ENCODE data around the gene RASL10B.

DNA sequence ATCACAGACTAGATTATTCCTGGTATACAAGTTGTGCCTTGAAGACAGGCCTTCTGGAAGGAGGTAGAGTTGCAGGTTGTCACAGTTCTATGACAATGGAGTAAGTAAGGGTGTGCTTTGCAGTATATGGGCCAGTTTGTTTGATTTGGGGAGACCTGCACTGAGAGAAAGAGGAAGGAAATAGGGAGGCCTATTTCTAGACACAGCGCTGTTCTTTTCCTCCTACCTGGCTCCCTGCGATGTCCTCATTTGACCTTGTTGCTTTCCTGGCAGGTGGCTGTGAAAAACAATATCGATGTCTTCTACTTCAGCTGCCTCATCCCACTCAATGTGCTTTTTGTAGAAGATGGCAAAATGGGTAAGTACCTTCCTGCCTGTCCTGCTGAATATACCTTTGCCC lies 22.5 kb upstream of the RASL10B start:
- TF ChIP-seq, protein P1, sequence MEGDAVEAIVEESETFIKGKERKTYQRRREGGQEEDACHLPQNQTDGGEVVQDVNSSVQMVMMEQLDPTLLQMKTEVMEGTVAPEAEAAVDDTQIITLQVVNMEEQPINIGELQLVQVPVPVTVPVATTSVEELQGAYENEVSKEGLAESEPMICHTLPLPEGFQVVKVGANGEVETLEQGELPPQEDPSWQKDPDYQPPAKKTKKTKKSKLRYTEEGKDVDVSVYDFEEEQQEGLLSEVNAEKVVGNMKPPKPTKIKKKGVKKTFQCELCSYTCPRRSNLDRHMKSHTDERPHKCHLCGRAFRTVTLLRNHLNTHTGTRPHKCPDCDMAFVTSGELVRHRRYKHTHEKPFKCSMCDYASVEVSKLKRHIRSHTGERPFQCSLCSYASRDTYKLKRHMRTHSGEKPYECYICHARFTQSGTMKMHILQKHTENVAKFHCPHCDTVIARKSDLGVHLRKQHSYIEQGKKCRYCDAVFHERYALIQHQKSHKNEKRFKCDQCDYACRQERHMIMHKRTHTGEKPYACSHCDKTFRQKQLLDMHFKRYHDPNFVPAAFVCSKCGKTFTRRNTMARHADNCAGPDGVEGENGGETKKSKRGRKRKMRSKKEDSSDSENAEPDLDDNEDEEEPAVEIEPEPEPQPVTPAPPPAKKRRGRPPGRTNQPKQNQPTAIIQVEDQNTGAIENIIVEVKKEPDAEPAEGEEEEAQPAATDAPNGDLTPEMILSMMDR (IDR thresholded peaks at IDR 0.05 in 4 of 5, conservative IDR thresholded peaks at IDR 0.05 in 1 of 5): no peak
- TF ChIP-seq POLR2A (IDR thresholded peaks at IDR 0.05): no peak

All from gastrocnemius medialis (tissue), 4 donors.